DND-41 (cell line): ENCODE results near the gene ERGIC1.

ENCODE experiments used
- CTCF ChIP-seq: IDR thresholded peaks from 2 replicates; pipeline ENCODE4 v1.5.1; 2012; ENCODE audit warnings: borderline replicate concordance, low read length, moderate library complexity, mild to moderate bottlenecking; ENCODE audit not compliant: poor library complexity, severe bottlenecking; ENCODE audit errors: extremely low read depth
- EZH2 ChIP-seq: IDR thresholded peaks from 3 replicates; pipeline ENCODE4 v1.6.1; 2012; ENCODE audit warnings: borderline replicate concordance, low read depth, mild to moderate bottlenecking, moderate library complexity, low read length, inconsistent platforms; ENCODE audit not compliant: severe bottlenecking

DNA sequence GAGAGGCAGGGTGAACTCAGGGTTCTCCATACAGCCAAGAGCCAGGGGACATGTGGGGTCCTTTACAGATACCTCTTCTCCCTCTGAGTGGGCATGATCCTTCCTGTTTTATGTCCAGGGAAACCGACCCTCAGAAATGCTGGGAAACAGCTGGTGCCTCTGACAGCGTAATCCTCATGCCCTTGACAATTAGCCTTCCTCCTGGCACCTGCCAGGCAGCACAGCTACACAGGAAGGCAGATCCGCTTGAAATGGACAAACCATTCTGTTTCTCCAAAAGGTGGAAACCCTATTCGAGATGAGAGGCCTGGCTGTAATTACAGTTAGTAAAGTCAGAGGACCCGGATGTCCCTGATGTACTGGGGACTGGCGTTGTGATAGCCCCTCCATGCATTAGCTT lies 7.2 kb downstream of the ERGIC1 start:
- TF ChIP-seq CTCF, result no peak
- no peak for TF ChIP-seq EZH2
